GM21390 (cell line): ENCODE measurements around the gene RPL10A.

ENCODE experiments used
- ATAC-seq: cut with Tn5 transposase; IDR thresholded peaks from one replicate; pipeline ENCODE4 v1.9.1; 2021; ENCODE audit not compliant: unreplicated experiment

RPL10A gene

GRCh38 chr6:35445691-35446090 is 22.5 kb upstream of the RPL10A start:
- no peak for ATAC-seq

DNA sequence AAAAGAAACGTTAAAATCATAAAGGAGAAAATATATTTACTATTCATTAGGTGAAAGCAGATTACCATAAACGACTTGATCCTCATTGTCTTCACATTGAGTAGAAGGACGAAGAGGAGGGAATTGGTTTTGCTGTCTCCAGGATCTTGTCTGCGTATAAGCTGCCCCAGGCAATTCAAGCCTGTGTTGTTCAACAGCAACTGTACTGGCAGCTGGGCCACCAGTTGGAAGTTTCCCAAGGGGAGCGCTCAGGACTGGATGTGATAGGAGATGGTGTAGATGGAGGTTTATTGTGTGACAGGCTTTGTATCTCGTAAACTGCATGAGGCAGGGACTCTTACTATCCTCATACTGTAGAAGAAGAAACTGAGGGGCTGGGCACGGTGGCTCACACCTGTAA is 20.0 kb upstream of the RPL10A start:
- no peak for ATAC-seq

- no peak for ATAC-seq
Measured at GRCh38 chr6:35449287-35449881, 18.8 kb upstream of the RPL10A start.

- no peak for ATAC-seq
Measured at GRCh38 chr6:35451354-35452182, 16.6 kb upstream of the RPL10A start.

GRCh38 chr6:35452183-35453090 is 15.8 kb upstream of the RPL10A start, which contains the start of gene FANCE:
TSS of gene FANCE (plus strand) at chr6:35452338. CDS start at chr6:35452546, 208 bp downstream.
- peak; percentile 89 for ATAC-seq

DNA sequence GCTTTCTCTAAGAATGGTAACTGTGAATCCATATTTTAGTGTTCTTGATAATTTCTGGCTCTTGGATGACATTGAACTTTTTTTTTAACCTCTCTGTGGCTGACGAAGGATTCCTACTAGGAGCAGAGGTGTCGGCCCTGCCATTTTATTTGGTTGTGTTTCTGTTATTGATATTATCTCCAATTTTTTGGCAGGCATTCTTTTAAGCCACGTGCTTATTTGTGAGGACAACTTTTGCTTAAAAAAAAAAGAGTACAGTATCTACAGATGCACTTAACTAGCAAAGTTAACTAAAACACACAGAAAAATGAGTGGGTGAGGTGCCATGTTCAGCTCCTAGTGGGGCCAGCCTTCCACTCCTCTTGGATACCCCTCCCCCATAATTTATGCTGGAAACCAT is 15.0 kb upstream of the RPL10A start:
- no peak for ATAC-seq

GRCh38 chr6:35454391-35455110 is 13.7 kb upstream of the RPL10A start:
- ATAC-seq = no peak

- no peak for ATAC-seq
Measured at GRCh38 chr6:35457907-35458306, 10.3 kb upstream of the RPL10A start.

DNA sequence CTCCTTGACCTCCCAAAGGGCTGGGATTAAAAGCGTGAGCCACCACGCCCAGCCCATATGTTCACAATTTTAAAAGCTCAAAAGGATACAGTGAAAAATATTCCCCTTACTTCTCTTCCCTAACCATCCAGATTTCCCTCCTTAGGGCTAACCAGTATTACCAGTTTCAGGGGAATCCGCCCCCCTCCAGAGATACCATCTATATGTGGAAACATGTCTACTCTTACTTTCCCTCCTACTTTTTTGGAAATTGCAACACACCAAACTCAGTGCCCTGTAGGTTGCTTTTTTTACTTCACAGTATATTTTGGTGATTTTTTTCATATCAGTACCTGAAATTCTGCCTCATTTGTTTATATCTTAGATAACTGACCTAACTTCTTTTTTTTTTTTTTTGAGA is 6.9 kb upstream of the RPL10A start:
- ATAC-seq = no peak

GRCh38 chr6:35463292-35463691 is 4.9 kb upstream of the RPL10A start:
- ATAC-seq = no peak

DNA sequence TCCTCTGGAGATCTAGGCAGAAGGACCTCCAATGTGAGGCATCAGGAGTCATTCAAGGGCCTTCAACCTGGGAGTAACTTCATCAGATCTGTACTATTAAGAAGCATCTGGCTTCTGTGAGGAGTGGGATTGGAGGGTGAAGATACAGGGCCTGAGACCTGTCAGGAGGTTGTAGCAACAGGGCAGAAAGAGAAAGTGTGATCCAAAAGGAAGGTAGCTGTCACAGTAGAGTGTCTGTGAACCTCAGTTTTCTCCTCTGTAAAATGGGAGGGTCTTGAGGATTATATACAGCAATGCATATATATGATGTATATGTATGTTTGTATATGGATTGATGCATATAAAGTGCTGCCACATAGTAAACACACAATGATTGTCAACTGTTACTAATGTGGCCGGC is 2.6 kb upstream of the RPL10A start:
- ATAC-seq = no peak

DNA sequence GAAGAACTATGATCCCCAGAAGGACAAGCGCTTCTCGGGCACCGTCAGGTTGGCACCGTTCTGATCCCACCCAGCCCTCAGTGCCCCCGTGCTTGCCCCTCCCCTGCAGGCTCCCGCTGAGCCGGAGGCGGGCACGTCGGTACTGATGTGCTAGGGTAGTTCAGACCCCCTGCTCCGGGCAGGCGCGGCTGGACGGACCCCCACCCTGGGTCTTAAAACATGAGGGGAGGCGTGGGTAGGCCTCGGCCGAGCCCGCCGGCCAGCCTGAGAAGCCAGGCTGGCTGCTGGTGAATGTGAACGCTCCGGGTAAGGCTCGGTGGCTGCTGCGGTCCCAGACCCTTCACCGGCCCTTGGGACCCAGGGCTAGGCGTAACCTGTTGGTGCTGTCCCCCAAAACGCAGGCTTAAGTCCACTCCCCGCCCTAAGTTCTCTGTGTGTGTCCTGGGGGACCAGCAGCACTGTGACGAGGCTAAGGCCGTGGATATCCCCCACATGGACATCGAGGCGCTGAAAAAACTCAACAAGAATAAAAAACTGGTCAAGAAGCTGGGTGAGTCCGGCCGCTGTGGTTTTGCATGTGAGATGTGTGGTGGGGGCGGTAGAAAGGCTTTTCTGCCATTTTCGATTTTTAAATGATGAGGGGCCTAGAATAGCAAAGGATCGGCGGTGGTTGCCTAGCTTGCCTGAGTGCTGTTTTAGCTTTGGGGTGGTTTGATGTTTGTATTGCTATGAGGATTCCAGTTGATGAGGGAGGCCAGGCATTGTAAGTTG is 964 bp downstream of the RPL10A start:
- no peak for ATAC-seq

DNA sequence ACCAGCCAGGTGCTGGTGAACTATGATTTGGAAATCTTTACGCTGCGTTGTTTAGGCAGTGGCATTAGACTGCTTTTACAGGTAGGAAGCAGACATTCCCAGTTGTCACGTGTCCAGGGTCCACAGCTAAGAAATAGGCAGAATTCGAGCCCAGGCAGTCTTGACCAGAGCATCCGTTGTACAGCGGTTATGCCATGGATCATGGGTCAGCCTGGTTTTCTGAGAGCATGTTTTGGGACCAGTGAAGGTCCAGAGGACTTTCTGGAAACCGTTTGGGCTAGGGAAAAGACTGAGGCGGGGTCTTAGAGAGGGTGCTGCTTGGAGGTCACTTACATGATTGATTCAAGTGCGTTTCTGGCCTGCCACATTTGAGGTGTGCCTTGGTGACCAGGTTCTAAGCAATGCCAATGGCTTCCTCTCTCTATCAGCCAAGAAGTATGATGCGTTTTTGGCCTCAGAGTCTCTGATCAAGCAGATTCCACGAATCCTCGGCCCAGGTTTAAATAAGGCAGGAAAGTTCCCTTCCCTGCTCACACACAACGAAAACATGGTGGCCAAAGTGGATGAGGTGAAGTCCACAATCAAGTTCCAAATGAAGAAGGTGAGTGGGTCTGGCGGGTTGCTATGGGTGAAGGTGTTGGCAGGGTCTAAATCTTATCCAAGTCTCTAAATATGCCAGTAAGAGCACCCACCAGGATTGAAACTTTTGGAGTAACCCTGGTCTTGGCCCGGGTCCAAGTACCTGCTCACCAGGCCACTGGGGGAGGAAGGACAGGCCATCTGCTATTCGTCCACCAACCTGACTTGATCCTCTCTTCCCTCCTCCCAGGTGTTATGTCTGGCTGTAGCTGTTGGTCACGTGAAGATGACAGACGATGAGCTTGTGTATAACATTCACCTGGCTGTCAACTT is 1.8 kb downstream of the RPL10A start:
- no peak for ATAC-seq

DNA sequence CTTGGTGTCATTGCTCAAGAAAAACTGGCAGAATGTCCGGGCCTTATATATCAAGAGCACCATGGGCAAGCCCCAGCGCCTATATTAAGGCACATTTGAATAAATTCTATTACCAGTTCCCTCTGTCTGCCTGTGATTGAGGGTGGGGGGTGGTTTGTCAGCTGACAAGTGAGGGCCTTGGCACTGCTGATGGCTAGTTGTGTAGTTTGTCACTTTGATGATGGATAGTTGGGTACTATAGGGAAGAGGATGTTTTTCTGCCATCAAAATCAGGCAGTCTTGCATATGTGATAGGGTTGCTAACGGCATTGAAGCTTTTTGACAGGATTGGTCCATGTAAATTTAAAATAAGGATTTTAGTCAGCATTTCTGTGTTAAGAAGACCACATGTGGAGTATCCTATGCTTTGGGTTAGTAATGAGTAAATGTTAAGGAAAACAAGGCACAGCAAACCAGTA is 2.5 kb downstream of the RPL10A start:
- no peak for ATAC-seq

DNA sequence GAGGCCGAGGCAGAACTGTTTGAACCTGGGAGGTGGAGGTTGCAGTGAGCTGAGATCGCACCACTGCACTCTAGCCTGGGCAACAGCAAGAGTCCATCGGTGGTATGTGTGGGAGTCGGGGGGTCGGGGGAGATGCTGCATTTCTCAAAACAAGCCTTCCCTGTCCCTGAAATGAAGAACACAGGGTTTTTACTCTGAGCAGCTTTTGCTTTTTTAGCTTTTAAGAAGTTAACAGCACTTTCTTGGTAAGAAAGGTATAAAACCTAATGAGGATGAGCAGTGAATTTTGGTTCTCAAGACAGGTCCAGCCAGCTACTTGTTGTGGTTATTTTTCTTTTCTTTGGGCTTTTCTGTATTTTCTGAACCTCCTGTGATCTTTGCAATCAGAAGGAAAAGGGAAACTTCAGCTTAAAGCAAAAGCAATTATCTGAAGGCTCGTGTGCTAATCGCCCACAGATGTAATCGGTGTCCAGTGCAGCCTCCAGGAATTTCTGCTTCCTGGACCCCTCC is 3.7 kb downstream of the RPL10A start:
- no peak for ATAC-seq

GRCh38 chr6:35473075-35473849 is 5.1 kb downstream of the RPL10A start:
- no peak for ATAC-seq

DNA sequence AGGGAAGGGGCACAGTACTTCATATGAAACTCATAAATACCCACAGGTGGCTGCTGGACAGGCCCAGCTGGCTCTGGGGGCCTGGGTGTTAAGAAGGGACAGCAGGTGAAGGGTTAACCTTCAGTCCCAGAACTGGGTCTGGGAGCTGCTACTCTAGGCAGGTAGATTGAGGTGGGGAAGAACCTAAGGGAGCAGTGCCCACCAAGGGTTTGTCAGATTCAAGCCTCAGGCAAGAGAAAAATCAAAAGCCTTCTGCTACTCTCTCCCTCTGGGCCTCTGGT is 5.6 kb downstream of the RPL10A start:
- ATAC-seq = no peak
